HepG2 (cell line): Measurements from ENCODE around the gene RABGAP1L. TPM values are rescaled to one million over a fixed set of nuclear protein-coding genes. Genes with fewer than 3 reads are reported as not detected.

ENCODE experiments used
- ARNT2 ChIP-seq: sonication (generic); formaldehyde crosslinking; IDR thresholded peaks from 2 replicates; pipeline ENCODE4 v1.8.0; 2022; ENCODE audit warnings: mild to moderate bottlenecking, low read depth, missing genetic modification reagents, moderate library complexity
- EEA1 ChIP-seq: sonication (generic); formaldehyde crosslinking; IDR thresholded peaks from 2 replicates; pipeline ENCODE4 v1.5.1; 2020; ENCODE audit warnings: mild to moderate bottlenecking, missing genetic modification reagents, borderline replicate concordance
- ZNF20 ChIP-seq: sonication (generic); formaldehyde crosslinking; IDR thresholded peaks from 2 replicates; pipeline ENCODE4 v1.4.0; 2020; ENCODE audit warnings: mild to moderate bottlenecking, moderate library complexity, missing genetic modification reagents
- ZNF30 ChIP-seq: sonication (generic); formaldehyde crosslinking; IDR thresholded peaks from 2 replicates; pipeline ENCODE4 v1.5.0; 2020; ENCODE audit warnings: mild to moderate bottlenecking, missing genetic modification reagents
- ZNF674 ChIP-seq: sonication (generic); formaldehyde crosslinking; IDR thresholded peaks from 2 replicates; pipeline ENCODE4 v1.5.0; 2020; ENCODE audit warnings: low read depth, mild to moderate bottlenecking, missing genetic modification reagents
- polyA plus RNA-seq, 8 experiments: library from polyadenylated mRNA; depleted of rRNA in 3 of 8; stranded (reverse) in 7 of 8; unstranded in 1 of 8; fragments of >200 nt; fragmentation: Illumina TruSeq in 4 of 8; extraction: Trizol in 4 of 8; gene quantifications; 2 replicates each; pipeline versions ENCODE4 v1.2.1 to v1.2.3, GENCODE V29; 2011 to 2016; ENCODE audit warnings: low read depth in 4 of 8, missing spikeins in 1 of 8, mixed read lengths in 1 of 8; ENCODE audit not compliant: insufficient read depth in 1 of 8
- total RNA-seq, 5 experiments: library from RNA; depleted of rRNA; stranded (reverse); fragments of >200 nt; fragmentation: Illumina TruSeq; extraction: Trizol; gene quantifications; 2 replicates each; pipeline ENCODE4 v1.2.3, GENCODE V29; 2016; ENCODE audit warnings: low read depth in 1 of 5
- TF ChIP-seq, protein P1 (sequence below): sonication (generic); formaldehyde crosslinking; IDR thresholded peaks from 2 replicates; pipeline ENCODE4 v1.4.0; 2020; ENCODE audit warnings: missing genetic modification reagents, mild to moderate bottlenecking, borderline replicate concordance
- TF ChIP-seq, protein P2 (sequence below): sonication (generic); formaldehyde crosslinking; IDR thresholded peaks from 2 replicates; pipeline ENCODE4 v1.9.0; 2021; ENCODE audit warnings: missing genetic modification reagents, borderline replicate concordance
- TF ChIP-seq, protein P3 (sequence below): sonication (generic); formaldehyde crosslinking; IDR thresholded peaks from 2 replicates; pipeline ENCODE4 v1.8.1; 2023; ENCODE audit warnings: missing genetic modification reagents, inconsistent platforms, borderline replicate concordance
- TF ChIP-seq, protein P4 (sequence below): sonication (generic); formaldehyde crosslinking; IDR thresholded peaks from 2 replicates; pipeline ENCODE4 v1.5.1; 2020; ENCODE audit warnings: missing genetic modification reagents, mild to moderate bottlenecking, borderline replicate concordance

Gene RABGAP1L
- total and polyA plus RNA-seq, 2 of the 13 experiments (the other 11 are each of a cell fraction or from before 2014, with no cell fraction given), result 7.9 to 22.6 TPM

DNA sequence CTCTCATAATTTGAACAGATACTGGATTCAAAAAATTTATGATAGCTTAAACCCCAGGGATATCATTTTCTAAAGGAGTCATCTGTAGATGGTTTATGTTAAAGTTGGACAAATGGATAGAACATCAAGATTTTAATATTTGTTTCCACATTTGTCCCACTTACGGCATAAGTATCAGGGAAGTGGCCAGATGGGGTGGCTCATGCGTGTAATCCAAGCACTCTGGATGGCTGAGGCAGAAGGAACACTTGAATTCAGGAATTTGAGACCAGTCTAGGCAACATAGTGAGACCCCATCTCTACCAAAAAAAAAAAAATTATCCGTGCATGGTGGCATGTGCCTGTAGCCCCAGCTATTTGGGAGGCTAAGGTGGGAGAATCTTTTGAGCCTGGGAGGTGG is 517.5 kb downstream of the RABGAP1L start (continued):
- TF ChIP-seq ARNT2, result no peak
- TF ChIP-seq, protein P1, sequence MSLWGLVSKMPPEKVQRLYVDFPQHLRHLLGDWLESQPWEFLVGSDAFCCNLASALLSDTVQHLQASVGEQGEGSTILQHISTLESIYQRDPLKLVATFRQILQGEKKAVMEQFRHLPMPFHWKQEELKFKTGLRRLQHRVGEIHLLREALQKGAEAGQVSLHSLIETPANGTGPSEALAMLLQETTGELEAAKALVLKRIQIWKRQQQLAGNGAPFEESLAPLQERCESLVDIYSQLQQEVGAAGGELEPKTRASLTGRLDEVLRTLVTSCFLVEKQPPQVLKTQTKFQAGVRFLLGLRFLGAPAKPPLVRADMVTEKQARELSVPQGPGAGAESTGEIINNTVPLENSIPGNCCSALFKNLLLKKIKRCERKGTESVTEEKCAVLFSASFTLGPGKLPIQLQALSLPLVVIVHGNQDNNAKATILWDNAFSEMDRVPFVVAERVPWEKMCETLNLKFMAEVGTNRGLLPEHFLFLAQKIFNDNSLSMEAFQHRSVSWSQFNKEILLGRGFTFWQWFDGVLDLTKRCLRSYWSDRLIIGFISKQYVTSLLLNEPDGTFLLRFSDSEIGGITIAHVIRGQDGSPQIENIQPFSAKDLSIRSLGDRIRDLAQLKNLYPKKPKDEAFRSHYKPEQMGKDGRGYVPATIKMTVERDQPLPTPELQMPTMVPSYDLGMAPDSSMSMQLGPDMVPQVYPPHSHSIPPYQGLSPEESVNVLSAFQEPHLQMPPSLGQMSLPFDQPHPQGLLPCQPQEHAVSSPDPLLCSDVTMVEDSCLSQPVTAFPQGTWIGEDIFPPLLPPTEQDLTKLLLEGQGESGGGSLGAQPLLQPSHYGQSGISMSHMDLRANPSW (CRISPR knock-in tag), result no peak
- TF ChIP-seq, protein P2, sequence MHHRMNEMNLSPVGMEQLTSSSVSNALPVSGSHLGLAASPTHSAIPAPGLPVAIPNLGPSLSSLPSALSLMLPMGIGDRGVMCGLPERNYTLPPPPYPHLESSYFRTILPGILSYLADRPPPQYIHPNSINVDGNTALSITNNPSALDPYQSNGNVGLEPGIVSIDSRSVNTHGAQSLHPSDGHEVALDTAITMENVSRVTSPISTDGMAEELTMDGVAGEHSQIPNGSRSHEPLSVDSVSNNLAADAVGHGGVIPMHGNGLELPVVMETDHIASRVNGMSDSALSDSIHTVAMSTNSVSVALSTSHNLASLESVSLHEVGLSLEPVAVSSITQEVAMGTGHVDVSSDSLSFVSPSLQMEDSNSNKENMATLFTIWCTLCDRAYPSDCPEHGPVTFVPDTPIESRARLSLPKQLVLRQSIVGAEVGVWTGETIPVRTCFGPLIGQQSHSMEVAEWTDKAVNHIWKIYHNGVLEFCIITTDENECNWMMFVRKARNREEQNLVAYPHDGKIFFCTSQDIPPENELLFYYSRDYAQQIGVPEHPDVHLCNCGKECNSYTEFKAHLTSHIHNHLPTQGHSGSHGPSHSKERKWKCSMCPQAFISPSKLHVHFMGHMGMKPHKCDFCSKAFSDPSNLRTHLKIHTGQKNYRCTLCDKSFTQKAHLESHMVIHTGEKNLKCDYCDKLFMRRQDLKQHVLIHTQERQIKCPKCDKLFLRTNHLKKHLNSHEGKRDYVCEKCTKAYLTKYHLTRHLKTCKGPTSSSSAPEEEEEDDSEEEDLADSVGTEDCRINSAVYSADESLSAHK (CRISPR knock-in tag), result no peak
- TF ChIP-seq, protein P3, sequence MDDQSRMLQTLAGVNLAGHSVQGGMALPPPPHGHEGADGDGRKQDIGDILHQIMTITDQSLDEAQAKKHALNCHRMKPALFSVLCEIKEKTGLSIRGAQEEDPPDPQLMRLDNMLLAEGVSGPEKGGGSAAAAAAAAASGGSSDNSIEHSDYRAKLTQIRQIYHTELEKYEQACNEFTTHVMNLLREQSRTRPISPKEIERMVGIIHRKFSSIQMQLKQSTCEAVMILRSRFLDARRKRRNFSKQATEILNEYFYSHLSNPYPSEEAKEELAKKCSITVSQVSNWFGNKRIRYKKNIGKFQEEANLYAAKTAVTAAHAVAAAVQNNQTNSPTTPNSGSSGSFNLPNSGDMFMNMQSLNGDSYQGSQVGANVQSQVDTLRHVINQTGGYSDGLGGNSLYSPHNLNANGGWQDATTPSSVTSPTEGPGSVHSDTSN, result no peak
- TF ChIP-seq ZNF30 (CRISPR knock-in tag), result no peak
- TF ChIP-seq, protein P4, sequence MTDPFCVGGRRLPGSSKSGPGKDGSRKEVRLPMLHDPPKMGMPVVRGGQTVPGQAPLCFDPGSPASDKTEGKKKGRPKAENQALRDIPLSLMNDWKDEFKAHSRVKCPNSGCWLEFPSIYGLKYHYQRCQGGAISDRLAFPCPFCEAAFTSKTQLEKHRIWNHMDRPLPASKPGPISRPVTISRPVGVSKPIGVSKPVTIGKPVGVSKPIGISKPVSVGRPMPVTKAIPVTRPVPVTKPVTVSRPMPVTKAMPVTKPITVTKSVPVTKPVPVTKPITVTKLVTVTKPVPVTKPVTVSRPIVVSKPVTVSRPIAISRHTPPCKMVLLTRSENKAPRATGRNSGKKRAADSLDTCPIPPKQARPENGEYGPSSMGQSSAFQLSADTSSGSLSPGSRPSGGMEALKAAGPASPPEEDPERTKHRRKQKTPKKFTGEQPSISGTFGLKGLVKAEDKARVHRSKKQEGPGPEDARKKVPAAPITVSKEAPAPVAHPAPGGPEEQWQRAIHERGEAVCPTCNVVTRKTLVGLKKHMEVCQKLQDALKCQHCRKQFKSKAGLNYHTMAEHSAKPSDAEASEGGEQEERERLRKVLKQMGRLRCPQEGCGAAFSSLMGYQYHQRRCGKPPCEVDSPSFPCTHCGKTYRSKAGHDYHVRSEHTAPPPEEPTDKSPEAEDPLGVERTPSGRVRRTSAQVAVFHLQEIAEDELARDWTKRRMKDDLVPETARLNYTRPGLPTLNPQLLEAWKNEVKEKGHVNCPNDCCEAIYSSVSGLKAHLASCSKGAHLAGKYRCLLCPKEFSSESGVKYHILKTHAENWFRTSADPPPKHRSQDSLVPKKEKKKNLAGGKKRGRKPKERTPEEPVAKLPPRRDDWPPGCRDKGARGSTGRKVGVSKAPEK (CRISPR knock-in tag), result no peak
- no peak for TF ChIP-seq EEA1 (CRISPR knock-in tag)
- no peak for TF ChIP-seq ZNF20 (CRISPR knock-in tag)
- TF ChIP-seq ZNF674 (CRISPR knock-in tag), result no peak
- TF ChIP-seq, all 625 proteins: peak for 0
